CD4-positive, alpha-beta T cell treated with Interleukin-1 beta for 1 hour (primary cell): Measurements from ENCODE around the gene DENND1A.
"Not testable (repeated sequence)": the region's sequence is repeated elsewhere in the genome, so short reads cannot be mapped to it uniquely, and the experiment has no call there.

Experiments used
- DNase-seq, 2 donors: peaks; one replicate each; pipeline ENCODE4 v3.0.0-alpha.2; 2020 to 2022

Gene DENND1A

GRCh38 chr9:123761905-123762605 lies 167.9 kb downstream of the DENND1A start:
- no peak for DNase-seq

GRCh38 chr9:123757960-123758359 lies 172.0 kb downstream of the DENND1A start:
- DNase-seq = no peak

DNA sequence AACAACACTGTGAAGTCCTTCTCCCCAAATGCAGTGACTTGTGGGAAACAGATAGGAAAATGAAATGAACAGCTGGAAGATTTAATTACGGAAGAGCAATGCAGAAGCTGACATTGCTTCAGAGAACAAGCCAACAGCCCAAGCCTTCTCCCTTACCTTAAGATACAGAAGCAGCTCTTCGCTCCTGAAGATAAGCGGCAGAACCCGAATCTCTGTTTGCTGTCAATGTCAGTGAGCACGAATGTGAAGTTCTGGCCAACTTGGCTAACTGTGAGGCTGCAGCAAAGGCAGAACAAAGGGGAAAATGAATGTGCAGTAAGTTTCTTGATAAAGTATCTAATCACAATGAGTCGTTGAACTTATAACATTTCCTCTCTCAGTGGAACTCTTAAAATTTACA lies 172.4 kb downstream of the DENND1A start:
- no peak for DNase-seq

DNA sequence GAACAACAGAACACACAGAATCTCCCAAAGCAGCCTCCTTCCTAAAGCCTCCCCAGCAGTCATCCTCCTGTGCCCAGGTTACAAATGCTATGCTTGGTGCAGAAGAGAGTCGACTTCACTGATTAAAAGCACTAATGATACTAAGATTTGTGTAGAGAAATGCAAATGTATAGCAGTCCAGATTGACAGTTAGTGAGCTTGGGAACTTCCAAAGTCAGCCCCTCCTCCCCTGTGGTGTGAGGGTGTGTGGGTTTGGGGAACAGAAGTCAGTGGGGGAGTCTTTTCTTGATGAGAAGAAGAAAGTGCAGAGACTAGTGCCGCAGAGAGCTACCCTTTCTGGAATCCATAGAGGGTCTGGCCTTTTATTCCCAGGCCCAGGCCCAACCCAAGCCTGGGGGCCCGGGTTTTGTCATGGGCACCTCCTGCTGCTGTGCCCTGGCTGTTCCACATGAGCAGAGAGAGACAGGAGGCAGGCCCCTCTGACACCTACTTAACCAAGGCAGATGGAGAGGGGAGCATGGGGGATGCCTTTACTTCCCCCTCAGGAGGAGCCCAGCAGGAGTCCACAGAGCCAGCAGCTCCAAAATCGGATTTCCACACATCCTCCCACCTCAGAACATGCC lies 173.3 kb downstream of the DENND1A start:
- no peak for DNase-seq

DNA sequence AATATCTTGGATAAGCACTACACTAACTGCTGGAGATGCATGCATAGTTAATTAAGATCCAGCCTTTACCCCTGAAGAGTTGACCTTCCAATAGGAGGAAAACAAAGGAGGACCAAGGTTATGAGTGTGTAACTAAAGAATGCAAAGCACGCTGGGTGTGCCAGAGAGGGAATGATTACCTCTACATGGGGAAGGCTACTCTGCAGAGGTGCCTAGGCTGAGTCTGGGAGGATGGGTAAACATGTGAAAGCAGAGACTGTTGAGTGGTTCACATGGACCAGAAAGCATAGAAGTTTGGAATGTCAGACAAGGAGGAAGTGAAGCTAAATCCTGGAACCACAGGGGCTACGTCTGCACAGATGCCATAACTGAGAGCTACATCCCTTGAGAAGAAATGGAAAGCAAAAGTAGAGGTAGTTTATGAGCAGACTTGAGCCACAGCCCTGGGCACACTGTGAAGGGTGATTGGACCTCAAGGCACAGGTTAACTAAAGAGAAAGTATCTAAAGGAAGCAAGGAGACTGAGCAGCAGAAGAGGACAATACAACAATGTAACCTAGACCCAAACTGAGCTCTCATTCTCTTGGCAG lies 176.2 kb downstream of the DENND1A start:
- DNase-seq = no peak

- DNase-seq = no peak
Measured at GRCh38 chr9:123753016-123753415, 176.9 kb downstream of the DENND1A start.

- DNase-seq = peak in 1 of 2 donors; percentile 4
Measured at GRCh38 chr9:123749580-123750202, 180.2 kb downstream of the DENND1A start.

DNA sequence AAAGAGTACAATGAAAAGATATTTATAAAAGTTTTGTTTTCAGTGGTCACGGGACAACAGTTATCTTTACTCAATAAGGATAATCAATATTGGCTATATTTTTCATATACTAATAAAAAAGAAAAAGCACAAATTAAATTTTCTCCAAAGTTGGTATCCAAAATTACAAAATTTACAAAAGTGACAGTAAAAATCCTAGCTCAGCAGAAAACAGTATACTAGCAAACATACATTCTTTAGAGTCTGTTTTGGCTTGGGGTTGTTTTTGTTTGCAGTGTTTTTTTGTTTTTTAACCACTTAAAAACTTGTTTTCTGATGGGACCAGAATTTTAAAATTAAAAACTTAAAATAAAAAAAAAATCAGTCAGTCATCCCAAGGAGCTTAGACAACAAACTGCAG lies 183.2 kb downstream of the DENND1A start:
- DNase-seq = no peak

DNA sequence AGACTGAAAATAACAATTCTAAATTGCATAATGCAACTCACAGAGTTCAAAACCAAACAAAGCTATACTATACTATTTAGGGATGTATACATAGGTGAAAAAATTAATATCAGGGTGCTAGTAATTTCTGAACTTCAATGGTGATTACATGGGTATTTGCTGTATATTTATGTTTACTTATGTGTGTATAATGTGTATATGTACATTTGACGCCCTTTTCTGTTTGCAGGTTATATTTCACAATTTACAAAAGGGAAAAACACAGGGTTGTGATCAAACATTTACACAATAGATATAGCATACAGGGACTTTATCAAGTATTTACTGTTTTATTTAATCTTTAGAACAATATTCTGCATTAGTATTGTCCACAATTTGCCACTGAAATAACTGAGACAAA lies 184.0 kb downstream of the DENND1A start:
- DNase-seq = no peak

- no peak for DNase-seq
Measured at GRCh38 chr9:123745451-123745850, 184.5 kb downstream of the DENND1A start.

DNA sequence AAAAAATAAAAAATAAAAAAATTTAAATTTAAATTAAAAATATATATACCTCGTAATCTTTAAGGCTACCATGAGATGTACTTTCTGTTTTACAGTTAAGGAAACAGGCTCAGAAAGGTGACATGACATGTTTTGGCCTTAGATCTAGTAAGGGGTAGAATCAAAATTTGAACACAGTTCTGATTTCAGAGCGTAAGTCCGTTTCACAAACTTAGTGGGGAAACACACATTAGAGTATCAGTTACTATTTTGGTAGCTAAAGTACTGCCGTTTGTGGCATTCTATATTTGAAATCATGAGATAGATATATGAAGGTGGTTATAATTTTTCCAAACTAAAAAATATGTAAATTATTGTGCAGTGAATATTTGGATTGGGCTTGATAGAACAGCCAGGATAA lies 186.2 kb downstream of the DENND1A start:
- DNase-seq = no peak

DNA sequence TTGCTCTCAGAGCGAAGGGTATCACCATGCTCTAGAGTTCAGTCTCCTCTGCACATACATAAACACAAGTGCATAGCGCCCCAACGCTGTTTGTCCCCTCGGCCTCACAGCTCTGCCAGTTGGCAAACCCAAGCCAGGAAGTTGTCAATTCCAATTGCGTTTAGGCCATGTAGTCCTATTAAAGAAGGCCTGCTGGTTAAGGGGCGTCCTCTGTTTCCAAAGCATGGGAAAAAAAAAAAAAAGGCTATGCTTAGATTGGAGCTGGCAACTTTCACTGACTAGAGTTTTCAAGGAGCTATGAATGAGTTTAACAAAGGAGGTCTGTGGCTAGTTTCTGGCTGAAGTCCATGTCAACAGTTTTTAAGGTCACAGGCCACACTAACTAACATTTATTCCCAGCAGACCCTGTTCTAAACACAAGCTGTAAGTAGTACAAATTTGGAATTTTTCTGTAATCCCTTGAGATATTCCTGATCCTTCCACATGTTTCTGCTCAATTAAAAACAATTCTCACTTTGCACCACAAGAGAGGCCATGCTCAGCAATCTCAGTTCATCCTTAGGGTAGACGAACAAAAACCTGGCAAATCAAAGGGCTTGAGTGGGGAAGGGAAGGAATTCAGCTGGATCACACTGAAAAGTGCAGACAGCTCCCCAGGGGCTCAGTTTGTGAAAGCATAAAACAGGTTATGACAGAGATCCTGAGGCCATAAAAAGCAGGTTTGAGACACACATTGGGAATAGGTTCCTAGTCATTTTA lies 187.7 kb downstream of the DENND1A start:
- DNase-seq = no peak

DNA sequence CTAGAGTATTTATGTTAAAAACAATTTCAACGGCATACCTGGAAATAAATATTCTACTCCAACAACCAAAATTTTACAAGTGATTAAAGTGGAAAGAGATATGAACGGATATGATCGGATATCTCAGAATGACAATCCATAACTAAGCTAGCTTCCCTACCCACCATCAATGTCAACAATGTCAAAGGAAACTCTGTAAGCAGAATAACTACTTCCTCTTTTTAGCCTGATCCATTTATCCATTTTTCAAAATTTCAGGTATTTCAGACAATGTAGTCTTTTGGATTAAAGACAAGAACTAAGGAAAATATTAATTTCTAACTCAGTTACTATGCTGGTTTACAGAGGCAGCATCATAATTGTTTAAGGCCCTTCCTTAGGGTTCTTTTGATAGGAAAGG lies 188.7 kb downstream of the DENND1A start:
- DNase-seq = no peak

DNA sequence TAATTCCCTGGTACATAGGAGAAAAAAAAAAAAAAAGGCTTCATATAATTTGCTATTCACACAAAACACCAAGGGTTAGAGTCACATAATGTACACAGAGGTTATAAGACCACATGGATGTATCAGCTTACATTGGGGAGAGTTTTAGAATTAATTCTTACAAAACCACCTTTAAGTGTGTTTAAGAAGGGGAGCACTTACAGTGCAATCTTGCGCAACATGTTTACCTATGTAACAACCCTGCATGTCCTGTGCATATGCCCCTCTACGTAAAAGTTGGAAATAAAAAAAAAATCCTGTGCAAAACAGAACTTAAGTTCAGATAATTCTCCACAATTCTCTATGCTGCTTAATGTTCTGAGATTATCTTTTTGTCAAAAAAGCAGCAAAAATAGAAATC lies 190.0 kb downstream of the DENND1A start:
- no peak for DNase-seq

DNA sequence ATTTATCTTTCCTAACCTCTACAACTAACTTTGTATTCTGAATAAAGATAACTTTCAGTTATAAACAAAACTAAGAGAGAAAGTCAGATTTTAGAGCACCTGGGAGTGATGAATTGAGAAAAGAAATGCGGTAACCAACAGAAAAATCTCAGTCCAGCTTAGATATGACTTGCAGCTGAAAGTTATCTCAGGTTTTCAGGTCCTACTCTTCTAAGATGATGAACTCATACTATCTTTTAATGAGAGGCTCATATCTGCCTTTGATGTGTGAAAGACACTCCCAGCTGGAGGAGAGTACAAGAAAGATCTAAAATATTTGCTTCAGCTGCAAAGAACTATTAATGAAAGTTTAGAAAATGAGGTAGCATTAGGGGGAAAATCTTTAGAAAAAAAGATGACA lies 190.5 kb downstream of the DENND1A start:
- DNase-seq = no peak

DNA sequence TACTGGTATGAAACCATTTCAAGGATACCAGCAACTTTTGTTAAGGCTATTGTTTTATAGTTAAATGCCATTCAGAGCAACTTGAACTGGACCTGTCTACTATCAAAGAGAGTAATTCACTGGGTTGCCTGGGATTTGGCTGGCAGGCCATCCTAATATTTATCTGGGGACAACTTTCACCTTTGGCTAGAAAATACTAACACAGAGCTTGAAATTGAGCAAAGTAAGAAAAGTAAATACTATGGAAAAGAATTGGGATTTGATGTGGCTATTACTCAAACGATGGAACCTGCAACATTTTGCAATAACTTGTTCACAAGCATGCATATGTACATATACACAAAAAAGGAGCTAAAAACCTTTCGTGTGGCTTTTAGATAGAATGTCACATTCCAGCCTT lies 191.3 kb downstream of the DENND1A start:
- DNase-seq = no peak

DNA sequence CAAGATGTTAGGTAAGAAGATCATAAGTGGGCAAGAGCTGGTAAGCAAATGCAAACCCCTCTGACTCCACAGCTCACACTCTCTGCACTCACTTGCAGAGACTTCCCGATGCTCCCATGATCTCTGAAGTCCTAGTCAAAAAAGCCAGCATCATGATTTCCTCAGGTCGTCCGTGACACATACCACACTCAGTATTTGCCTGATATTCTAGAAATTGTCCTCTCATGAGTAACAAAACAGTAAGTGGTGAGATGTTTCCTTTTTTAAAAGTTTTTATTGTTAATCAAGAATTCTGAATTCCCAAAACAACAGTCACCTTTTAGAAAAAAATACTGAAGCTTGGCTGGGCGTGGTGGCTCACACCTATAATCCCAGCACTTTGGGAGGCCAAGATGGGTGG lies 194.6 kb downstream of the DENND1A start:
- DNase-seq = no peak

- not testable (repeated sequence) for DNase-seq
Measured at GRCh38 chr9:123728571-123728970, 201.4 kb downstream of the DENND1A start.

DNA sequence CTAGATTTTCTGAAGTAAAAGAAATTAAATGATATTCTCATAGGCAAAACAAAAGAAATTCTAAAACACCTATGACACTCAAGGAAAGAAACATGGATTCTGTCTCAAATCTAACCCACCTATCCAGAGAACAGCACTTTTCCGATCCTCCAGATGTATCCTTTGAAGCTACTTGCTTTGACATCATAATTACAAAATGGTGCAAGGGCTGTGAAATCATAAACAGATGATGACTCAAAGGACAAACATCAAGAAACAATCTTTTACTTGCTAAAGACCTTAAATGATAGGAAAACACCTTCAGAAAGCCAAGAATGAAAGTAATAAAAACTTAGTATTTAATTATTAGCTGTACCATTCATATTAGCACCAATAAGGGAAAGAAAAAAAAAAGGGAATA lies 202.6 kb downstream of the DENND1A start:
- no peak for DNase-seq

GRCh38 chr9:123725389-123725788 lies 204.5 kb downstream of the DENND1A start:
- DNase-seq = no peak

GRCh38 chr9:123724211-123724796 lies 205.6 kb downstream of the DENND1A start:
- no peak for DNase-seq

GRCh38 chr9:123723135-123723875 lies 206.6 kb downstream of the DENND1A start:
- no peak for DNase-seq
